Measurements from ENCODE around the gene SPATA13.

- no peak for TF ChIP-seq CTCF (IDR thresholded peaks at IDR 0.05; ENCODE audit: insufficient read depth, low read length, poor library complexity, severe bottlenecking)
- no peak for TF ChIP-seq EZH2phosphoT487 (conservative IDR thresholded peaks at IDR 0.05; ENCODE audit: low read length)
These were observed 16.0 kb downstream of the SPATA13 start for GRCh38 chr13:24176351-24177101.
